D721Med (cell line): ENCODE results near the gene HIVEP1.

ENCODE experiments used
- DNase-seq: peaks from one replicate; pipeline ENCODE4 v3.0.0; 2011; ENCODE audit warnings: low spot score; ENCODE audit not compliant: insufficient read length
- FAIRE-seq: peaks from 2 replicates; lab custom pipeline; 2011; peaks lifted over from hg19 to GRCh38; lab: Jason Lieb, UNC
- CTCF ChIP-seq: IDR thresholded peaks from 2 replicates; pipeline ENCODE4 v1.5.1; 2012; ENCODE audit warnings: mild to moderate bottlenecking, control low read depth; ENCODE audit not compliant: insufficient read depth; ENCODE audit errors: missing control alignments

The HIVEP1 gene

GRCh38 chr6:12001706-12002435 is 10.2 kb upstream of the HIVEP1 start:
- DNase-seq (no peak), FAIRE-seq (no peak)
- TF ChIP-seq CTCF: no peak

- DNase-seq (no peak), FAIRE-seq (no peak)
- TF ChIP-seq CTCF: no peak
Measured at GRCh38 chr6:12007473-12007872, 4.6 kb upstream of the HIVEP1 start.

- no peak for DNase-seq
- no peak for FAIRE-seq
- no peak for TF ChIP-seq CTCF
Measured at GRCh38 chr6:12007887-12008286, 4.2 kb upstream of the HIVEP1 start.

- no peak for FAIRE-seq
- peak; percentile 36 for DNase-seq
- no peak for TF ChIP-seq CTCF
Measured at GRCh38 chr6:12008366-12009179, 3.5 kb upstream of the HIVEP1 start.

- no peak for TF ChIP-seq CTCF
- no peak for DNase-seq
- no peak for FAIRE-seq
Measured at GRCh38 chr6:12009180-12009685, 2.9 kb upstream of the HIVEP1 start.

GRCh38 chr6:12009876-12010634 is 2.1 kb upstream of the HIVEP1 start:
- DNase-seq (no peak), FAIRE-seq (no peak)
- no peak for TF ChIP-seq CTCF
